GM12878 (cell line): ENCODE data around the gene MAML2. TPM values are rescaled to one million over a fixed set of nuclear protein-coding genes. Genes with fewer than 3 reads are reported as not detected.

ENCODE experiments used
- ATAC-seq: fragments of 200-7000 bp; cut with Tn5 transposase; 3 replicates; pipeline ENCODE4 v1.9.1; 2020; ENCODE audit warnings: mild to moderate bottlenecking, moderate library complexity
- BruUV-seq: library from RNA; stranded (reverse); fragments of 400-500 nt; replicated peaks from 2 replicates; lab custom pipeline; 2021; lab: Mats Ljungman, UMichigan
- CTCF ChIA-PET: fragments of 300-600 bp; sonication (Branson Sonifier 250); formaldehyde crosslinking; extraction: SDS; loops from one replicate; lab custom pipeline; 2021; ENCODE audit warnings: inconsistent platforms; lab: Yijun Ruan, JAX
- POLR2A ChIA-PET: fragments of 350-600 bp; formaldehyde crosslinking; extraction: SDS; loops from one replicate; lab custom pipeline; 2021; ENCODE audit warnings: inconsistent platforms; lab: Charles Lee
- RAD21 ChIA-PET: fragments of 300-600 bp; sonication (Branson Sonifier 250); formaldehyde crosslinking; loops from one replicate; lab custom pipeline; 2023; ENCODE audit warnings: antibody characterized with exemption; ENCODE audit not compliant: unreplicated experiment; lab: Charles Lee
- SMC1A ChIA-PET: fragments of 300-600 bp; sonication (Branson Sonifier 250); formaldehyde crosslinking; loops from one replicate; lab custom pipeline; 2023; ENCODE audit not compliant: unreplicated experiment, uncharacterized antibody; lab: Charles Lee
- DNase-seq: peaks from one replicate; pipeline ENCODE4 v3.0.0-alpha.2; 2011; ENCODE audit warnings: low read depth, low spot score
- FAIRE-seq: peaks from 3 replicates; lab custom pipeline; 2011; peaks lifted over from hg19 to GRCh38; lab: Jason Lieb, UNC
- H2AFZ ChIP-seq: 2 replicates; pipeline ENCODE4 v1.6.0; 2011; ENCODE audit warnings: low read depth, low read length, control low read depth; ENCODE audit not compliant: control insufficient read depth
- H3K27ac ChIP-seq: 2 replicates; pipeline ENCODE4 v1.5.1; 2011; ENCODE audit warnings: control low read depth; ENCODE audit not compliant: control insufficient read depth, insufficient read depth
- H3K27me3 ChIP-seq, 2 experiments: replicated peaks in 1 of 2; 2 replicates each; pipeline versions ENCODE4 v1.6.0 to v1.6.1; 2011; ENCODE audit warnings: low read length in 1 of 2; ENCODE audit not compliant: control insufficient read depth in 2 of 2, insufficient read depth in 2 of 2
- H3K36me3 ChIP-seq, 2 experiments: 2 replicates each; pipeline ENCODE4 v1.5.1; 2011; ENCODE audit warnings: low read length in 1 of 2; ENCODE audit not compliant: control insufficient read depth in 2 of 2, insufficient read depth in 2 of 2
- H3K4me1 ChIP-seq: 2 replicates; pipeline ENCODE4 v1.6.1; 2011; ENCODE audit warnings: mild to moderate bottlenecking, low read length, moderate library complexity, mixed read lengths; ENCODE audit not compliant: control insufficient read depth, insufficient read depth
- H3K4me2 ChIP-seq: 2 replicates; pipeline ENCODE4 v1.6.0; 2011; ENCODE audit warnings: control low read depth; ENCODE audit not compliant: control insufficient read depth, insufficient read depth
- H3K4me3 ChIP-seq: fragments of 200-600 bp; sonication (generic); 2 replicates; pipeline ENCODE4 v1.5.1; 2016
- H3K79me2 ChIP-seq: 2 replicates; pipeline ENCODE4 v1.6.0; 2011; ENCODE audit warnings: low read length; ENCODE audit not compliant: control insufficient read depth, insufficient read depth
- H3K9ac ChIP-seq: 2 replicates; pipeline ENCODE4 v1.8.0; 2011; ENCODE audit warnings: low read length, control low read depth, mixed read lengths; ENCODE audit not compliant: control insufficient read depth, insufficient read depth
- H3K9me3 ChIP-seq: replicated peaks from 3 replicates; pipeline ENCODE4 v1.5.1; 2011; ENCODE audit warnings: mild to moderate bottlenecking, low read length; ENCODE audit not compliant: control insufficient read depth, insufficient read depth
- H4K20me1 ChIP-seq: 2 replicates; pipeline ENCODE4 v1.6.0; 2011; ENCODE audit not compliant: control insufficient read depth, insufficient read depth
- ATF7 ChIP-seq: fragments of 450-650 bp; IDR thresholded peaks from 2 replicates; pipeline ENCODE4 v1.6.1; 2016; ENCODE audit warnings: low read depth, mild to moderate bottlenecking
- E2F4 ChIP-seq: IDR thresholded peaks from 2 replicates; pipeline ENCODE4 v1.6.1; 2012; ENCODE audit warnings: low read depth, low read length, improper control_type of control experiment
- E4F1 ChIP-seq: fragments of 450-650 bp; IDR thresholded peaks from 2 replicates; pipeline ENCODE4 v1.6.1; 2018; ENCODE audit warnings: borderline replicate concordance, mild to moderate bottlenecking; ENCODE audit not compliant: partially characterized antibody
- KAT2A ChIP-seq: conservative IDR thresholded peaks from 2 replicates; pipeline ENCODE4 v1.6.1; 2011; ENCODE audit warnings: low read depth, low read length; ENCODE audit not compliant: control insufficient read depth
- KLF5 ChIP-seq: fragments of 450-650 bp; IDR thresholded peaks from 2 replicates; pipeline ENCODE4 v1.6.1; 2014; ENCODE audit warnings: mild to moderate bottlenecking; ENCODE audit not compliant: partially characterized antibody
- MEF2B ChIP-seq: fragments of 450-650 bp; IDR thresholded peaks from 2 replicates; pipeline ENCODE4 v1.6.1; 2018; ENCODE audit warnings: mild to moderate bottlenecking, moderate library complexity; ENCODE audit not compliant: partially characterized antibody, poor library complexity, severe bottlenecking
- NFYA ChIP-seq: IDR thresholded peaks from 2 replicates; pipeline ENCODE4 v1.6.1; 2011; ENCODE audit warnings: low read depth, mild to moderate bottlenecking, low read length, improper control_type of control experiment, borderline replicate concordance
- TCF7 ChIP-seq: IDR thresholded peaks from 2 replicates; pipeline ENCODE4 v1.6.1; 2014; ENCODE audit warnings: antibody characterized with exemption, borderline replicate concordance
- ZNF622 ChIP-seq: fragments of 450-650 bp; IDR thresholded peaks from 2 replicates; pipeline ENCODE4 v1.6.1; 2017; ENCODE audit warnings: mild to moderate bottlenecking, inconsistent platforms
- WGBS: methylation state at CpG from one replicate; pipeline ENCODE4 v1.1.6; 2016; ENCODE audit warnings: low lambda C conversion rate; ENCODE audit not compliant: insufficient replicate concordance, insufficient coverage; ENCODE audit errors: missing lambda C conversion rate; 5-methylcytosine and 5-hydroxymethylcytosine counted together
- in situ Hi-C: fragments of 300-500 bp; cut with MboI; formaldehyde crosslinking; loops from 9 replicates; pipeline ENCODE4 v1.14.3; 2018; ENCODE audit warnings: mixed read lengths
- intact Hi-C: fragments of 100-400 bp; cut with micrococcal nuclease; formaldehyde crosslinking; loops from one replicate; pipeline ENCODE4 v1.14.2; 2022; ENCODE audit not compliant: unreplicated experiment
- polyA plus RNA-seq, 11 experiments: library from polyadenylated mRNA; depleted of rRNA in 4 of 11; unstranded in 6 of 11; stranded (reverse) in 5 of 11; fragments of >200 nt; fragmentation: Nextera tagmentation in 4 of 11; fragmentation: Illumina TruSeq in 1 of 11; extraction: Ambion mirVana in 4 of 11; extraction: Trizol in 1 of 11; gene quantifications; 1 replicate in 1 of 11; 2 replicates in 10 of 11; pipeline versions ENCODE4 v1.2.1 to v1.2.3, GENCODE V29; 2011 to 2016; ENCODE audit warnings: inconsistent platforms in 2 of 11, missing spikeins in 2 of 11, low read depth in 1 of 11
- total RNA-seq, 4 experiments: library from RNA; depleted of rRNA in 3 of 4; stranded (reverse); fragments of >200 nt in 3 of 4; fragmentation: Illumina TruSeq in 1 of 4; extraction: Trizol in 1 of 4; gene quantifications; 2 replicates each; pipeline versions ENCODE4 v1.2.1 to v1.2.3, GENCODE V29; 2013 to 2021

The MAML2 gene
- total and polyA plus RNA-seq, 10 of the 15 experiments (the other 5 are each of a cell fraction or from before 2014, with no cell fraction given), result 2.5 to 15.1 (median 12.0) TPM

DNA sequence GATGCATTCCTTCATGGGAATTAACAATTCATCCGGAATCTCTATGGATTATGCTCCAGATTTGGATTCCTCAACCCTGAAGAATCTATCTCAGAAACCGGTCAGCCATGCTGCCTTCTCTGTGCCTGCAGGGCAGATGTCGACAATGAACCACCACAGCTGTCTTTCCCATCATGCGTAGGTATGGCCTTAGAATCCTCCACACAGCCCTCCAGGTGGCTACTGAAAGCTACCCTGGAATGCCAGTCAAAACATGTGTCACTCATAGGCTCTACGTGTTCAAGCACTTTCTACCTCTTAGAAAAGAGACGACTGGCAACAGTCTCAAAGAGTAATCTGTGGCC is 19.4 kb downstream of the MAML2 start (continued):
- no peak for TF ChIP-seq E2F4
- no peak for TF ChIP-seq KAT2A
- no peak for TF ChIP-seq TCF7
- no peak for TF ChIP-seq KLF5

GRCh38 chr11:96322775-96323641 is 20.0 kb downstream of the MAML2 start:
- Histone ChIP-seq H3K9me3 (no peaks in the 10 kb centered on the region), H3K27ac (no peak overlapping the region), H4K20me1 (no peaks in the 10 kb centered on the region; the same call in 1 of the 2 replicates), H2AFZ (no peak overlapping the region), H3K4me3 (no peak overlapping the region), H3K27me3 (no peaks in the 10 kb centered on the region), H3K36me3 (peaks cover 0 to 4% of the 10 kb centered on the region in 2 experiments; a peak in 1 of 4 replicates), H3K4me1 (peaks cover 7% of the 10 kb centered on the region; the same call in 1 of the 2 replicates), H3K4me2 (no peak overlapping the region), H3K9ac (no peak overlapping the region), H3K79me2 (peaks cover 73% of the 10 kb centered on the region)
- ChIA-PET CTCF (interaction anchor here (0.8 to 1.0 kb wide), 3 partner anchors 15 to 308 kb away, joined by 3 to 4 read pairs (median 3); partner anchors contain the start of gene MAML2), POLR2A (no interaction called here), RAD21 (interaction anchor here (0.7 kb wide), 1 partner anchor 44 kb away, joined by 3 read pairs; no protein-coding TSS in a partner anchor), SMC1A (interaction anchor here (0.6 to 3.5 kb wide), 4 partner anchors 8 to 45 kb away, joined by 3 to 17 read pairs (median 5); no protein-coding TSS in a partner anchor)
- in situ Hi-C loops, result no loop called here
- FAIRE-seq (no peak), DNase-seq (no peak), ATAC-seq (no peak)
- intact Hi-C loops, result no loop called here
- WGBS, result over 99% methylated on average over 10 of the region's 10 CpGs
- no TSS peak for BruUV-seq
- TF ChIP-seq MEF2B (no peak), E4F1 (no peak), ZNF622 (no peak), ATF7 (no peak), NFYA (no peak)
- TF ChIP-seq, all 136 proteins: peak for 0
